GM19023 (cell line): Measurements from ENCODE around the gene VARS1.
"Not testable (repeated sequence)": the region's sequence is repeated elsewhere in the genome, so short reads cannot be mapped to it uniquely, and the experiment has no call there.

ENCODE experiments used
- ATAC-seq: cut with Tn5 transposase; IDR thresholded peaks from one replicate; pipeline ENCODE4 v1.9.1; 2021; ENCODE audit warnings: mild to moderate bottlenecking, moderate library complexity; ENCODE audit not compliant: unreplicated experiment

VARS1 gene

DNA sequence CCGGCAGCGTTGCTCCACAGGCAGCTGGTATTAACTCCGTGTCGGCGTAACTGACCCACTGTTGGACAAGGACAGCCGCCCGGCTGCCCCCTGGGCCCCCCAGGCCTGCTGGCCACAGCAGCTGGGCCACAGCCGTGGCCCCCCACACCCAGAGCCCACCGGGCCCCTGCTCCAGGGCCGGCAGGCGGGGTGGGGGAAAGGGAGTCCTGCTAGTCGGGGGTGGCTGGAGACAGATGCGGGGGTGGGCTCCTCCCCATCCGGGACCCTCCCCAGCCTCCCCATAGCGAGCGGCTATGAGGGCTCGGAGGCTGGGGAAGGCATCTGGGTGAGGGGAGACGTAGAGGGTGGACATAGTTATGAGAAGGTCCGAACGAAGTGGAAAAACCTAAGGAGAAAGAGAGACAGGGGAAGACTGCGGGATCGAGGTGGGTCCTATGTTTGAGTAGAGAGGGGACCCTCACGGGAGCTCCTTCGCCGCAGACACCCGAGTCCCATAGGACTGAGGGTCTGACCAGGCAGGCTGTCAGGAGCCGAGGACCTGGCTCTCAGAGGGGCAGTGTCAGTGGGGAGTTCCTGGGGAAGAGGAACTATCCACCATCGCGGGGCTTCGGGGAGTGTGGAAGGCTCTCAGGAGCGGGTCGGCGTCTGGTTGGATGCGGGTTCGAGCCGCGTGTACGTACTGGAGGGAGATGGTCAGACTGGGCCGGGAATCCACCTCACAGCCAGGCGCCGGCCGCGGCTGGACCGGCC lies 511 bp downstream of the VARS1 start:
- peak; percentile 5 for ATAC-seq

DNA sequence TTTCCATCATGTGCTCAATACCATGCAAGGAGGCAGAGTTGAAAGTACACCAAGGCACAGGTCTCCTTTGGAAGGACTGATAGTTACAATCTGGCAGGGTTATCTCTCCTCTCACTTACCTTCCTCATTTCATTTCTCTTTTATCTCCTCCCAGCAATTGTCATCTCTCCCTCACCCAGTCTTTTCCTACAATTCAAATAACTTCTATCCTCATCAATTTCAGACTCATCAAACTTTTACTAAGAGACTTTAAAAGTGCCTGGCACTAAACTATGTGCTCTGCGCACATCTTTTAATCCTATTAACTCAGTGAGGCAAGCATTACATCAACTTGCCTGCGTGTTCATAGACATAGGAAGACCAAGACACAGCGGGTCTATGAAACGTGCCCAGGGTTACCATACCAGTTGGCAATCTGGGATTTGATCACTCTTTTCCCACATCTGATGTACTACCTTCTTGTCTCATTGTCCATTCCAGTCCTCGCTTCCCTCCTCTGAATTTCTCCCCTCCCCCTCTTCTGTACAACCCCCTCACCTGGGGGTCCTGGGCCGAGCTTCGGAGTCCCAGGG lies 1.2 kb downstream of the VARS1 start:
- ATAC-seq, result no peak

DNA sequence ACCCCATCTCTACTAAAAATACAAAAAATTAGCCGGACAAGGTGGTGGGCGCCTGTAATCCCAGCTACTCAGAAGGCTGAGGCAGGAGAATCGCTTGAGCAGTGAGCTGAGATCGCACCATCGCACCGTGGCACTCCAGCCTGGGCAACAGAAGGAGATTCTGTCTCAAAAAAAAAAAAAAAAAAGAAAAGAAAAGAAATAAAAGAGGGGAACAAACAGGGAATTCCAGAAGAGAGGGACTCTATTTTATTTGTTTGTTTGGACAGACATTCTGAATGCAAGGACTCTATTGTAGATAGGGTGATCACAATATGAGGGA lies 1.7 kb downstream of the VARS1 start:
- not testable (repeated sequence) for ATAC-seq

DNA sequence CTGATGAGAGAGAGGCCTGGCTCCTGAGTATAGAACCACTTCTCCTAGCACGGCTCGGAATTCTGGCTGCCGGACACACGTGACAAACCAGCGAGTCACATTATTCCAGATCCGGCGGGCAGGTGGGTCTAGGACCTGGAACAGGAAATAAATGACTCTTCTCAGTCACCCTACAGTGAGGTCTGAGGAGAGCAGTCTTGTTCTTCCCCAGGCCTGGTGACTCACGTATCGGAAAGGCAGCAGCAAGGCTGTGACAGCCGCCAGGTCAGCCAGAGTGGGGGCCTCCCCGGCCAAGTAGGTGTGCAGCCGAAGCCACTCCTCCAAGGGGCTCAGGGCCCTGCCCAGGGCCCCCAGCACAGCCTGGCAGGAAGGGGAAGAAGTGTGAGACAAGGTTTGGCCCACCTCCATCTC lies 2.8 kb downstream of the VARS1 start:
- ATAC-seq, result no peak

DNA sequence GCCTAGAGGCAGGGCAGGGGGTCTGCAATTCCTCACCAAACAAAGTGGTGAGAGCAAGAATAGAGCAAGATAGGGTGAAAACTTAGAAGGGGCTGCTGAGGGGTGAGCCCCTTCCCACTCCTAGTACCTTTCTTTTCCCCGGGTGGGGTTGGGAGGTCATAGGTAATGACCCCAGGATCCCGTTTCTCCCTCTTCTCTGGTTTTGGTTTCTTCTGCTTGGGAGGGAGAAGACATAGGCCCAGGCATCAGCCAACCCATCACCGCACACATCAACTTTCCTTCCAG lies 3.5 kb downstream of the VARS1 start:
- ATAC-seq, result no peak

DNA sequence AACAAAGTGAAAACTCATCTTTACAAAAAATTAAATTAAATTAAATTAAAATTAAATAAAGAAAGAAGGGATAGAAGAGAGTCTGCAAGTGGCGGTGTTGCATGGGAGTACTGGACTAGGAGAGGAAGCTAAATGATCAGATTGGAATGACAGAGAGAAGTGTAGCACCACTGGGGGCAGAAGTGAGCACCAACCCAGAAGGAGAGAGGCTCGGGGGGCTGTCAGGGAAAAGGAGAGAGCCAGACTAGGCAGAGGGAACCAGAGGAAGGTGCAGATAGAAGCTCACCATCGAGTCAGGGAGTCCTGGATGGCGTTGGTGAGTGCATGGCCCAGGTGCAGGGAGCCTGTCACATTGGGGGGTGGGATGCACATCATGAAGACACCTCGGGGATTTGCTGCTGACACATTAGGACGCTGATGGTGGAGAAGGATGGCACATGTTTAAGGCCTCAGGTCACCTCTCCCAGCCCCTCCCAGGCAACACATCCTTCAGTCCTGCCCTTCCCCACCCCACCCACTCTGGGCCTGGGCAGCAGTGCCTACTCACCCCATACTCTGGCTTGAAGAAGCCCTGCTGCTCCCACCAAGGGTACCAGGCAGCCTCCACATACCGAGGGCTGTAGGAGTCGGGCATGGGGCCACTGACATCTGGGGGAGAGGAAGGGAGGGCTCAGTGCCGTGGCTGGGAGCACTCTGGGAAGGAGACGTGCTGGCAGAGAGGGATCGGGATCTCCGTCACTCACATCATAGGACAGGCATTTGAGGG lies 4.0 kb downstream of the VARS1 start:
- no peak for ATAC-seq

DNA sequence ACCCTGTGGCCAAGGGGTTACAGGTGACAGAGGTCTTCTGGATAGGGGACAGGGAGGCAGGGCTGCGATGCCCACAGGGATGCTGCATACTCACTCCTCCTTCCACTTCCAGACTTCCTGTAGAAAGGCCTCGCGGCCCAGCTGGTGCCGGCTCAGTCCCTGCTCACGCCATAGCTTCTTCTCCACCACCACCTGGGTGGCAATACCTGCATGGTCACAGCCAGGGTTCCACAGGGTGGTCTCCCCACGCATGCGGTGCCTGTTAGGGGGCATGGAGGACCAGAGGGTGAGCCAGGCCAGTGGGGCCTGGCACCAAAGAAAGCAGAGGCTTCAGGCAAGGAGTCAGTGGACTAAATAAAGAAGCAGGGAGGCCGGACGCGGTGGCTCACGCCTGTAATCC lies 10.1 kb downstream of the VARS1 start:
- ATAC-seq, result no peak

DNA sequence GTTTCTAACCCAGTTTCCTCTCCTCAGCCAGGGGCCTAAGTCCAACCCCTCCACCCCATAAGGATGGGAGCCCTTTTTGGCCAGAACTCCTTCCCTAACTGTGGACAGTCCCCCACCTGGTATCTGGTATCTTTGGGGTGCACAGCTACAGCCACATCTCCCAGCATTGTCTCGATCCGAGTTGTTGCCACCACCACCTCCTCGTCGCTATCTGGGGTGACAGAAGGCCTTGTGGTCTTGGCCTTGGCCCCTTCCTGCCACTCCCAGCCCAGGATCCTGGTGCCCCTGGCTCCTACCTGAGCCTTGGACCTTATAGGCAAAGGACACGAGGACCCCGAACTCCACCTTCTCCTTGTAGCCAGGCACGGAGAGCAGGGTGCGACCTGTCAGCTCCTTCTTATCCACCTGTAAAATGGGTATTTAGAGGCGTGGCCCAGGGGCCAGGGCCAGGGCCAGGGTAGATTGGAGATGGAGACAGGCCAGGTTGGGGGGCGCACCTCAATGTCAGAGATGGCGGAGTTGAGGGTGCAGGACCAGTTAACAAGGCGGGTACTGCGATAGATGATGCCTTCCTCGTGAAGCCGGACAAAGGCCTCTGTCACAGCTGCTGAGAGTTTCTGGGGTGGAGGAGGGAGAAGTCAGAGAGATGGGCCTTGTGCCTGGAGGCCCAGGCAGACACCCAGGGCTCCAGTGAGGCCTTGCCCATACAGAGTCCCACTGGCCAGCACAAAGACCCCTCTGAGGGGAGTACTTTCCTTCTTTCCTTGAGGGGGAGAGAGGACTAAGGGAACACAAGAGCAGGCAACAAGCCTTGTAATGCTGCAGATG lies 11.2 kb downstream of the VARS1 start:
- no peak for ATAC-seq

DNA sequence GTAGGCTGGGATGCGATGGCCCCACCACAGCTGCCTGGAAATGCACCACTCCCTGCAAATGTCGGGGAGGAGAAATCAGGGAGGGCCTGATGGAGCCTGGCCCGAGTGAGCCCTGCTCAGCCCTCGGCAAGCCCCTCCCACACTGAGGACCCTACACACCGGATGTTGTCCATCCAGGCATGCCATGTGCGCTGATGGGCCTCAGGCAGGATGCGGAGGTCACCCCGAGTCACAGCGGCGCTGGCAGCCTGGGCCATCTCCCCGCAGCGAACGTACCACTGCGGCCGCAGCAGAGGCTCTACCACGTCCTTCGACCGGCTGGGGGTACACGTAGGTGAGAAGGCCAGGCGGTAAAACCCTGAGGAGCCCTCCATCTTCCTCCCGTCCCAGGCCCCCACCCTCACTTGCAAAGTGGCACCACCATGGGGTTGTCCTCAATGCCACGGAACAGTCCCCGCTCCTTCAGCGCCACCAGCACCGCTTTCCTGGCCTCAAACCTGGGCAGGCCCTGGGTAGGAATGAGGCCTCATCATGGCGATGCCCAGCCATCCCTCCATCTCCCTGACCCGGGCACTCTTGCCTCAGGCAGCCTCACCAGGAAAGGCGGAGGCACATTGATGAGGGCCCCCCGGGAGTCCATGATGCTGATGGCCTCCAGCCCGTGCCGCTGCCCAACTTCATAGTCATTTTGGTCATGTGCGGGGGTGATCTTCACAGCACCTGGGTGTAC lies 13.3 kb downstream of the VARS1 start:
- ATAC-seq, result no peak

DNA sequence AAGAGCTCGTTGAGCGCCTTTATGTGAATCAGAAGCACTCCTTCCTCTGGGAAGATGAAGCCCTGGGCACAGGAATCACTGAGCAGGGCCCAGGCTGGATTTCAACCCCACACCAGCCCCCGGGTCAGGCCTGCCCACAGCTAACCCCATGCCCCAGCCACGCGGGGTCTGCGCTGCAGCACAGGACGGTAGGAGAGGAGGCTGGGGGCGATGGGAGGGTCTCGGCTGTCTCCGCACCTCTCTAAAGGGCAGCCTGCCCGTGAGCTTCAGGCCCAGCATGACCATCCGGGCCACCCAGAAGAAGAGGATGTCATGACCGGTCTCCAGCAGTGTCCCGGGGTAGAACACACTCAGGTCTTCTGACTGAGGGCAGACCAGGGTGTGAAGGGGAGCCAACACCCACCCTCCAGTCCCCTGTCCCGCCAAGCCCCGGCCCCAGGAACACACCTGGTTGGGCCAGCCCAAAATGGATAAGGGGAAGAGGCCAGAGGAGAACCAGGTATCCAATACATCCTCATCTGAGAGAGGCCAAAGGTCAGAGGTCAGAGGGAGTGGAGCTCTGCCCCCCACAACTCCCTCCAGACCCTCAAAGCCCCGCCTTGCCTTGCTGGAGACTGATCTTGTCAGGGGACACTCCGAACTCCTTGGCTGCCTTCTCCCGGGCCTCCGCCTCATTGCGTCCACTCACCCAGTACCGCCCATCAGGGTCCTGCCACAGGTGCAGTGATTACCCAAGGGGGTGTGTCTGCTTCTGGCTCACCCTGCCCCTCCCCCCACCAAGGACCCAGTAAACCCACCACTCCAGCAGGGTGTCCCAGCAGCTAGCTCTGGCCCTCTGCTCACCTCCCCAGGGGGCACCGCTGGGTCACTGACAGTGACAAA lies 14.1 kb downstream of the VARS1 start:
- ATAC-seq, result no peak

DNA sequence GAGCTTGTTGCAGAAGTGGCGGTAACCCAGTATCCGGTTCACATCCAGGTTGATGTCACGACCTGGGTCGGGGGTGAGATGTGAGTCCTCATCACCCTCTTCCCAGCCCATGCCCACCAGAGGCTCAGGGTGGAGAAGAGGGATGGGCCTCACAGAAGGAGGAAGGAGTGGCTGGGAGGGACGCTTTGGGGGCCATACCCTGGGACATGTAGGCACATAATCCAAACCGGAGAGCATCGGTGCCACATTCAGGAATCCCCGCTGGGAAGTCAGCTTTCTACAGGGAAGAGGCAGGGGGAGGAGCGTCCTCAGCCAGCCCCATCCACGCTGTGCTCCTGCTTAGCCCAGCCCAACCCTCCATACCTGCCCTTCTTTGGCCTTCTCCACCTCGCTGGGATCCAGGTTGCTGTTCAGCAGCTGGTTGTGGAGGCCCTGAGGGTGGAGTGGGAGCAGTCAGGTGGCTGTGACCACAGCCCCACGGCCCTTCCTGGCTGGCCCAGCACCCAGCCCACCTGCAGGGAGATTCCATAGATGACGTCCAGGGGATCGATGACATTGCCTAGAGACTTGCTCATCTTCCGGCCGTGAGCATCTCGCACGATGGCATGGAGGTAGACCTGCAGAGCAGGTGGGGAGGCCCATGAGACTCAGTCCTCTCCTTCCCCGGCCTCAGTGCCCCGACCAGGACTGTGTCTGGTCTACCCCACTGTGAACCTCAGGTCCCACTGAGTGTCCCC lies 14.9 kb downstream of the VARS1 start:
- no peak for ATAC-seq

DNA sequence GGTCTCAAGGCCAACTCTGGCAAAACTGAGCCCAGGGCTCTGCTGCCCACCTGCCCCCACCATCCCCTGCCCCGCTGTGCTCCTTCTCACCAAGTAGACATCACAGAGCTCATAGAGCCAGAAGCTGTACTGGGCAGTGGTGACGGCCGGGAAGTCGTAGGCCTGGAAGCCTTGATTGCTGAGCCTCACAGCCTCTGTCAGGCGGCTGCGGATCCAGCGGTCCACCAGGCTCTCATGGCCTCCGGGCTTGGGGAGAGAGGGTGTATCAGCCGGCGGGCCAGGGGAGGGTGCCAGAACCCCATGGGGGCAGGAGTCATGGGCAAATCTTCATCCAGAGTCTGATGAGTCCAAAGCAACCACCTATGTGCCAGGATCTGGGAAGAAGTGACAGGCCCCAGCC lies 15.6 kb downstream of the VARS1 start:
- ATAC-seq, result no peak

DNA sequence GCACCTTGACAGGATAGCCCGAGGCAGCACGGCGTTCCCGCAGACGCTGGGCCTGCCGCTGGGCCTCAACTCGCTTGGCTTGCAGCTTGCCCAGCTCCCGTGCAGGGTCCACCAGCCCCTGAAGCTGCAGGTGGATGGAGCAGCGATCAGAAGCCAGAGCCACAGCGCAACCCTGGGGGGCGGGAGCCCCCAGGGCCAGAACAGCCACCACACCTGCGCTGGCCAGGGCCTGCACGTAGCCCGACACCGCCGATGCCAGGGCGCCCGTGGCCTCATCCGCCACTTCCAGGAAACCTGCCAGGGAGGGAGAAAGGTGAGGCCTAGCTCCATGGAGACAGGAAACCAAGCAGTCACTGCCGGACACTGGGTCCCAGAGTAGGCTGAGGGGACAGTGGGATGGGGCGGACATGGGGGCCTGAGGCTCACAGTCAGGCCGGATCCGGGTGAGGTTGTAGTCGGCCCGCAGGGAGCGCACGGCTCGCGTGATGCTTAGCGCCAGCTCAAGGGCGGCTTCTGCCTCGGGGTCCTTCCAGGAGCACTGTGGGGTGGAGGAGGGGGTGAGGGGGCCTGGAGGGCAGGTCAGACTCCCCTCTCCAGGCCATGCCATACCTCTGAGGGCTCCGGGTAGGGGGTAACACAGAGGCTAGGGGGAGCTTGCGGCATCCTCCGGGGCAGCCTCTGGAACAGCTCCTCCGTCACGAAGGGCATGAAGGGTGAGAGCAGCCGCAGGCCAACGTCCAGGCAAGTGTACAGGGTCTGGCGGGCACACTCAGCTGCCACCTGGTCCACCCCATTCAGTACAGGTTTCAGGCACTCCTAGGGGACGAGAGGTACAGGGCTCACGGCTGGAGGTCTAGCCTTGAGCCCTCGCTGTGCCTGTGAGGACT lies 16.3 kb downstream of the VARS1 start:
- ATAC-seq, result no peak

DNA sequence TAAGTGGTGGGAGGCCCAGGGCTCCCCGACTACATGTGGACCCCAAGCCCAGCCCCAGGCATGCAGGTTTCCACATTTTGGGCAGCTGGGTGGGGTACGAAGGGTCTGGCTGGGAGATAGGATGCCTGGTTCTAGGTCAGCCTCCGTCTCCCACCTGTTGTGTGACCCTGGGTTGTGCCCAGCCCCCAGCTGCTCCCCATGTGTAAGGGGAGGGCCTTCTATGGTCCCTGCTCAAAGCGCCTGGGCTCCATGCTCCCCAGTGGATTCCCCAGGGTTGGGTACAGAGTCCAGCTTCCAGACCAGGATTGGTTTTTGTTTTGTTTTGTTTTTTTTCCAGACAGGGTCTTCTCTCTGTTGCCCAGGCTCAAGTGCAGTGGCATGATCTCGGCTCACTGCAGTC lies 17.4 kb downstream of the VARS1 start:
- no peak for ATAC-seq

DNA sequence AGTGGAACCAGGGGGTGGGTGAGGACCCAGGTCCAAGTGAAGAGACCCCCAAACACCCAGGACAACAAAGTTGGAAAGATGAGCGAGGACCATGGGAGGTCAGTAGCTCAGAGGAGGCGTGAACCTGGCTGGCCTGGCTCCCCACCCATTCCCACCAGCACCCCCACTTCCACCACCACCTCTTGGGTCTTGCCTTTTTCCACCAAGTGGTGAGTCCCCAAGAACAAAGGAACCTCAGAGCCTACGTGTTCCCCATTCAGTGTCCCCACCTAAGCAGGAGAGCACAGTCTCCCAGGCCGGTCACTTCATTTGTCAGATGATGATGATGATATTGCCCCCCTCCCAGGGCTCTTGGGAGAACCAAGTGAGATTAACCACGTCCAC lies 17.9 kb downstream of the VARS1 start:
- ATAC-seq, result no peak

DNA sequence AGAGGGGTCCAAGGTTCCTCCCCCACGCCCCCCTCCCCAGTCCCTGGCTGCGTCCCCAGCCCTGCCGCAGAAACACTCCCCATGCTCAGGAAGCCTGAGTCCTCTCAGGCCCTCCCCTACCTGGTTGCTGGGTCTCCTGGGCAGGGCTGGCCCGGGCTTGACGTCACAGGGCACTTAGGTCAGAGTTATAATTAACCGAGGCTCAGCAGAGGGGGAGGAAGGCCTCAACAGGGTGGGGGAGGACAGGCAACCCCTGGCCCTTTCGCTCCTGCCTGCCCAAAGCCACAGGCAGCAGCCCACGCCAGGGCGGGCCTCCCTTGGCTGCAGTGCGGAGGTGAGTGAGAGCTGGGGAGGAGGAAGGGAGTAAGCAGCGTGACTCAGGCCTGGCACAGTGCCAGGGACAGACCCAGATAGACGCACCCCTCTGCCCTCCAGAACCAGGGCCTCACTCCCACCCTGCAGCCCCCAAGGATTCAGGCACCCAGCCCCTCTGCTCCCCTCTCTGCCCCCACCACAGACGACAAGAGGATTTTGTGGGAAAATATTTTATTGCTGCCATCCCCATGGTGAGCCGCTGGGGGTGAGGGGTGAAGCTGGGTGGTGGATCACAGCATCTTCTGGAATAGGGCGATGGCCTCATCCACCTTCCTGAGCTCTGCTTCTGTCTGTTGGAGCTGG lies 18.4 kb downstream of the VARS1 start, which contains the start of gene VWA7:
Gene VWA7, minus strand, starts transcription at position 340 of the 678 bp plus-strand sequence. CDS start 549 bp downstream, outside the sequence.
- ATAC-seq, result peak; percentile 56

DNA sequence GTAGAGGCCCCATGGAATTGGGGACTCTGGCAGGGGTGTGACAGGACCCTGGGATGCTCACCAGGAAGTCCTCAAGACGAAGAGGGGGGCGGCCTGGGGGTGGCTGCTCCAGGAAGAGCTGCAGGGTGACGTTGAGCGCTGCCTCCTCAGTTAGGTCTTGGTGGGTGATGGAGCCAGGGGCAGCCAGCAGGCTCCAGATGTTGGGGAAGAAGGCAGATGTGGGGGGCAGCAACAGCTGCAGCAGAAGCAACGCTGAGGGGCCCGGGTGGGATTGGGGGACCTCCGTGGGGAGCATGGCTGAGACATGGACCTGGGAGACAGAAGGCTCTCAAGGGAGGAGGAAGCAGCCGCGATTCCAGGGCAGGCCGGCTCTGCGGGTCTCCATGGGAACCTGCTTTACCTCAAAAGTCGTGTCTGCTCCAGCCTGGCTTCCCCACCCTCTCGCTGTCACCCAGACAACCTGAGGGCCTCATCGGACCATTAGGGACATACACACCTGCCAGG lies 19.0 kb downstream of the VARS1 start:
- no peak for ATAC-seq
